OCI-LY3 (cell line): Measurements from ENCODE around the gene ZNF786.

Experiments used
- CTCF ChIP-seq: fragments of 200-600, 300-600 bp; sonication (generic); IDR thresholded peaks from 2 replicates; pipeline ENCODE4 v1.5.1; 2014; ENCODE audit warnings: antibody characterized with exemption, low read length, low read depth
- EZH2phosphoT487 ChIP-seq: fragments of 200-600 bp; shearing (Covaris generic); IDR thresholded peaks from 2 replicates; pipeline ENCODE4 v1.6.1; 2018; ENCODE audit warnings: antibody characterized with exemption, mixed run types, low read depth

- TF ChIP-seq EZH2phosphoT487 (no peak), CTCF (no peak)
Measured at GRCh38 chr7:149063476-149063875, 27.0 kb downstream of the ZNF786 start.
